ENCODE measurements around the gene GARIN5B.

The GARIN5B gene

GRCh38 chr19:55368701-55369563 lies 5.9 kb upstream of the GARIN5B start:
- DNase-seq = peak; percentile 29

- DNase-seq = no peak
Observed at GRCh38 chr19:55368106-55368505, 5.0 kb upstream of the GARIN5B start.

- DNase-seq = no peak
Observed at GRCh38 chr19:55366790-55367189, 3.7 kb upstream of the GARIN5B start.

- DNase-seq = no peak
Observed at GRCh38 chr19:55365964-55366363, 2.9 kb upstream of the GARIN5B start.

- no peak for DNase-seq
Observed at GRCh38 chr19:55365245-55365644, 2.2 kb upstream of the GARIN5B start.

- DNase-seq = no peak
Observed at GRCh38 chr19:55362174-55362989, 678 bp downstream of the GARIN5B start.

GRCh38 chr19:55360902-55361301 lies 2.2 kb downstream of the GARIN5B start:
- DNase-seq = no peak

GRCh38 chr19:55358943-55359908 lies 3.8 kb downstream of the GARIN5B start:
- DNase-seq = peak; percentile 97

GRCh38 chr19:55358493-55358892 lies 4.6 kb downstream of the GARIN5B start:
- no peak for DNase-seq

GRCh38 chr19:55355213-55355821 lies 7.7 kb downstream of the GARIN5B start:
- peak; percentile 25 for DNase-seq

- no peak for DNase-seq
Observed at GRCh38 chr19:55354698-55355212, 8.3 kb downstream of the GARIN5B start, which contains the start of gene COX6B2. Gene COX6B2, minus strand, starts transcription at chr19:55354719. Its CDS starts 198 bp downstream, at chr19:55354521.

- peak; percentile 54 for DNase-seq
Observed at GRCh38 chr19:55353803-55354697, 9.0 kb downstream of the GARIN5B start.

GRCh38 chr19:55353356-55353802 lies 9.7 kb downstream of the GARIN5B start:
- no peak for DNase-seq

GRCh38 chr19:55352549-55353145 lies 10.4 kb downstream of the GARIN5B start:
- DNase-seq = no peak

- no peak for DNase-seq
Observed at GRCh38 chr19:55352040-55352439, 11.0 kb downstream of the GARIN5B start.

GRCh38 chr19:55350620-55351315 lies 12.3 kb downstream of the GARIN5B start:
- no peak for DNase-seq

GRCh38 chr19:55348317-55349034 lies 14.6 kb downstream of the GARIN5B start:
- peak; percentile 3 for DNase-seq

GRCh38 chr19:55347442-55348009 lies 15.5 kb downstream of the GARIN5B start:
- no peak for DNase-seq

All from NCI-H2171 treated with DMSO at 0.1 percent for 48 hours (cell line).